ENCODE measurements around the gene IL17D.

- TF ChIP-seq POLR2A (IDR thresholded peaks at IDR 0.05) = no peak
- TF ChIP-seq, protein P1, sequence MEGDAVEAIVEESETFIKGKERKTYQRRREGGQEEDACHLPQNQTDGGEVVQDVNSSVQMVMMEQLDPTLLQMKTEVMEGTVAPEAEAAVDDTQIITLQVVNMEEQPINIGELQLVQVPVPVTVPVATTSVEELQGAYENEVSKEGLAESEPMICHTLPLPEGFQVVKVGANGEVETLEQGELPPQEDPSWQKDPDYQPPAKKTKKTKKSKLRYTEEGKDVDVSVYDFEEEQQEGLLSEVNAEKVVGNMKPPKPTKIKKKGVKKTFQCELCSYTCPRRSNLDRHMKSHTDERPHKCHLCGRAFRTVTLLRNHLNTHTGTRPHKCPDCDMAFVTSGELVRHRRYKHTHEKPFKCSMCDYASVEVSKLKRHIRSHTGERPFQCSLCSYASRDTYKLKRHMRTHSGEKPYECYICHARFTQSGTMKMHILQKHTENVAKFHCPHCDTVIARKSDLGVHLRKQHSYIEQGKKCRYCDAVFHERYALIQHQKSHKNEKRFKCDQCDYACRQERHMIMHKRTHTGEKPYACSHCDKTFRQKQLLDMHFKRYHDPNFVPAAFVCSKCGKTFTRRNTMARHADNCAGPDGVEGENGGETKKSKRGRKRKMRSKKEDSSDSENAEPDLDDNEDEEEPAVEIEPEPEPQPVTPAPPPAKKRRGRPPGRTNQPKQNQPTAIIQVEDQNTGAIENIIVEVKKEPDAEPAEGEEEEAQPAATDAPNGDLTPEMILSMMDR (IDR thresholded peaks at IDR 0.05) = no peak
These were observed 13.5 kb downstream of the IL17D start for GRCh38 chr13:20716951-20717350.
